Colonic mucosa (tissue), 4 donors: ENCODE data around the gene LGR5. TPM values are rescaled to one million over a fixed set of nuclear protein-coding genes. Genes with fewer than 3 reads are reported as not detected.

Experiments
- DNase-seq: peaks from one replicate; pipeline ENCODE4 v3.0.0-alpha.2; 2020
- H3K27ac ChIP-seq: fragments of 200-600 bp; one replicate; pipeline ENCODE4 v1.8.0; 2021
- H3K27me3 ChIP-seq: fragments of 200-600 bp; one replicate; pipeline ENCODE4 v1.8.0; 2021
- H3K36me3 ChIP-seq: fragments of 200-600 bp; one replicate; pipeline ENCODE4 v1.8.0; 2021
- H3K4me1 ChIP-seq: fragments of 200-600 bp; one replicate; pipeline ENCODE4 v1.8.0; 2021; ENCODE audit warnings: mild to moderate bottlenecking
- H3K4me3 ChIP-seq: fragments of 200-600 bp; one replicate; pipeline ENCODE4 v1.8.0; 2021
- H3K9ac ChIP-seq, 2 donors: one replicate each; pipeline ENCODE4 v1.7.0; 2013; ENCODE audit warnings: control low read depth in 2 of 2, low read depth in 2 of 2, low read length in 2 of 2
- H3K9me3 ChIP-seq: fragments of 200-600 bp; one replicate; pipeline ENCODE4 v1.8.0; 2021
- CTCF ChIP-seq: fragments of 200-600 bp; IDR thresholded peaks from one replicate; pipeline ENCODE4 v1.8.0; 2022; ENCODE audit warnings: antibody characterized with exemption, mild to moderate bottlenecking
- intact Hi-C: fragments of 100-400 bp; cut with DNase I; formaldehyde crosslinking; loops from one replicate; pipeline ENCODE4 v1.14.1; 2022
- total RNA-seq, 2 donors: library from RNA; stranded (reverse); fragmentation: NEBNext Ultra II Directional in 1 of 2; extraction: Animal tissue kit (Norgen Biotek cat#: 25700) in 1 of 2; gene quantifications; one replicate each; pipeline ENCODE4 v1.2.1, GENCODE V29; 2021
- donor health status: healthy.
- donor health status: DM: no; HTN: no; CAD: no.
- donor health status: DM: no; HTN: no; CAD: no.

LGR5 gene
- total RNA-seq, 2 donors from 2014 or later: 4.5 to 5.0 TPM

GRCh38 chr12:71430756-71431155, 8.8 kb upstream of the LGR5 start:
- no peaks in the 10 kb centered on the region for H3K4me1 ChIP-seq
- no peak overlapping the region for H3K27ac ChIP-seq
- no peaks in the 10 kb centered on the region for H3K36me3 ChIP-seq
- no peak for TF ChIP-seq CTCF
- H3K27me3 ChIP-seq: no peaks in the 10 kb centered on the region
- intact Hi-C loops: no loop called here
- no peak overlapping the region for H3K9ac ChIP-seq
- no peak for DNase-seq
- H3K9me3 ChIP-seq: no peaks in the 10 kb centered on the region
- no peak overlapping the region for H3K4me3 ChIP-seq

DNA sequence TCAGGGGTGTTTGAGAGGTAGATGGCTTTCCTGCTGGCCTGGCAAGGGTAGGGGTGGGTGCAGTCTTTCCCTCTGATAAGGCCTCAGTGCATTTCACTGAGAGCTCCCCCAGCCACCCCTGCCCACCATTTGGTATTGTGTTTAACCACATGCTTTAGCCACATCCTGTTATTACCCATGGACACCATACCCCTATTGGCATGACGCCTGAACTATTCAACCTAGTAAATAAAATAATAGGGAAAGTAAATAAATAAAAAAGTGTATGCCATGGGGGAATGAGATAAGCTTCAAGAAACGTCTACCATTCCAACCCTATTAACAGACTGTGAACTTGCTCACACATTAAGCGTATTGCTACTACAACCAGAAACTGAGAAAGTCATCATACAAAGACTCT, 7.6 kb upstream of the LGR5 start:
- H3K4me1 ChIP-seq: no peaks in the 10 kb centered on the region
- no peaks in the 10 kb centered on the region for H3K9me3 ChIP-seq
- no peak for TF ChIP-seq CTCF
- H3K36me3 ChIP-seq: no peaks in the 10 kb centered on the region
- no peak for DNase-seq
- intact Hi-C loops: no loop called here
- no peak overlapping the region for H3K4me3 ChIP-seq
- H3K9ac ChIP-seq: no peak overlapping the region
- no peak overlapping the region for H3K27ac ChIP-seq
- no peaks in the 10 kb centered on the region for H3K27me3 ChIP-seq

- no peaks in the 10 kb centered on the region for H3K4me1 ChIP-seq
- no peak overlapping the region for H3K4me3 ChIP-seq
- intact Hi-C loops: no loop called here
- no peak overlapping the region for H3K9ac ChIP-seq
- H3K27me3 ChIP-seq: no peaks in the 10 kb centered on the region
- no peak overlapping the region for H3K27ac ChIP-seq
- TF ChIP-seq CTCF: no peak
- no peaks in the 10 kb centered on the region for H3K9me3 ChIP-seq
- no peaks in the 10 kb centered on the region for H3K36me3 ChIP-seq
- DNase-seq: no peak
Measured at GRCh38 chr12:71432936-71433335, 6.7 kb upstream of the LGR5 start.

- TF ChIP-seq CTCF: no peak
- DNase-seq: no peak
- H3K4me3 ChIP-seq: no peak overlapping the region
- intact Hi-C loops: no loop called here
- no peak overlapping the region for H3K9ac ChIP-seq
- no peaks in the 10 kb centered on the region for H3K27me3 ChIP-seq
- H3K36me3 ChIP-seq: no peaks in the 10 kb centered on the region
- H3K4me1 ChIP-seq: peaks cover 7% of the 10 kb centered on the region
- no peaks in the 10 kb centered on the region for H3K9me3 ChIP-seq
- H3K27ac ChIP-seq: no peak overlapping the region
Measured at GRCh38 chr12:71436696-71437095, 2.9 kb upstream of the LGR5 start.

DNA sequence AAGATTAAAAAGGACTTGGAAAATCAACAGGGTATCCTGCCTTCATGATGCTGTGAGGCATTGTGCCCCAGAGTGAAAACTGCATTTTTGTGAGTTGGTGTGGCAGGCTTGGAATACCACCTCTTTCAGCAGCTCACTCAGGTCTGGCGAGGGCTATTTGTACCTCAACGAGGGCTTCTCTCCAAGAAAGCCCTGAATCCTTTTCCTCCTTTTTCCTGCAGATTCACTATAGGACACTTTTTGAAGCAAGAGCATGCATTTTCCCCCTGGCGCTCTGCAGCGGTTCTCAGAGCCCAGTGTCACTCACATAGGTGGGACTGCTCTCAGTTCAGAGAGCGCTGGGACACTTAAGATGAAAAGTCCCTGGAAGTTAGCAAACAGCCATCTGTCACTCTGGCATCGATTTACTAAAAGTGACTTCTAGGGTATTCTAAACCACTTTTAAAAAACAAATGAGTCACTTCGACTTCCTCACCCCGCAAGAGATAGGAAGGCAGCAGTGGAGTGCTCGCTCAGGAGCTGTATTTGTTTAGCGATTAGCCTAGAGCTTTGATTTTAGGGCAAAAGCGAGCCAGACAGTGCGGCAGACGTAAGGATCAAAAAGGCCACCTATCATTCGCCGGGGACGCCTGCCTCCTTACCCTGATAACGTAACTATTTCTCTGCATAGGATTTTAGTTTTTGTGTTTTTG, 782 bp upstream of the LGR5 start:
- Histone ChIP-seq H3K9ac (no peak overlapping the region), H3K9me3 (no peaks in the 10 kb centered on the region), H3K27me3 (no peaks in the 10 kb centered on the region), H3K36me3 (no peaks in the 10 kb centered on the region), H3K4me3 (peak overlapping the region; percentile 37), H3K4me1 (peaks cover 7% of the 10 kb centered on the region), H3K27ac (no peak overlapping the region)
- intact Hi-C loops: no loop called here
- no peak for TF ChIP-seq CTCF
- DNase-seq: no peak
